GM18909 (cell line): ENCODE results near the gene PPP2R5B.

Experiments used
- ATAC-seq: cut with Tn5 transposase; IDR thresholded peaks from one replicate; pipeline ENCODE4 v1.9.1; 2021; ENCODE audit warnings: mild to moderate bottlenecking; ENCODE audit not compliant: unreplicated experiment, poor library complexity

PPP2R5B gene

GRCh38 chr11:64925536-64926436 lies 1.3 kb downstream of the PPP2R5B start:
- ATAC-seq: no peak

DNA sequence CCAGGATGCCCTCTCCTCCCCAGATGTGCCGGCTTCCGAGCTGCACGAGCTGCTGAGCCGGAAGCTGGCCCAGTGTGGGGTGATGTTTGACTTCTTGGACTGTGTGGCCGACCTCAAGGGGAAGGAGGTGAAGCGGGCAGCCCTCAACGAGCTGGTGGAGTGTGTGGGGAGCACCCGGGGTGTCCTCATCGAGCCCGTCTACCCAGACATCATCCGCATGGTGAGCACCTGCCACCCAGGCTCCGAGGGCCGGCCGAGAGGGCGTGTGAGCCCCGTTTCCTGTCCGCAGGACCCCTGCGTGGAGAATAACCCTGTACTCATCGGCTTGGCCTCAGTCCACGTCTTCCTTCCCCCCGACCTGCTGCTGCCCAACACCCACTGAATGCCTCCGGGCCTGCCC lies 2.2 kb downstream of the PPP2R5B start:
- ATAC-seq: no peak

GRCh38 chr11:64928957-64929356 lies 4.5 kb downstream of the PPP2R5B start:
- ATAC-seq: no peak

- ATAC-seq: no peak
Observed at GRCh38 chr11:64929625-64930024, 5.1 kb downstream of the PPP2R5B start.

DNA sequence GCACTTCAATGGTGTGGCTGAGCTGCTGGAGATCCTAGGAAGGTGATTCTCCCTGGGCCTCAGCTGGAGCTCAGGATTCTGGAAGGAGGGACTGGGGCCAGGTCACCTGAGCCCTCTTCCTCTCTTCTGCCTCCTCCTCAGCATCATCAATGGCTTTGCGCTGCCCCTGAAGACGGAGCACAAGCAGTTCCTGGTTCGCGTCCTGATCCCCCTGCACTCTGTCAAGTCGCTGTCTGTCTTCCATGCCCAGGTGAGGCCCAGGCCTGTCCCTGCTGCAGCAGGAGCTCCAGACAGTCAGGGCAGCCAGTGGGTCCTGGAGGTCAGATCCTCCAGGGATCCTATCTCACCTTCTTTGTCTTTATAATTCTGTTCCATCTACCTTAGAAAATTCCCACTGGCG lies 5.9 kb downstream of the PPP2R5B start:
- no peak for ATAC-seq

DNA sequence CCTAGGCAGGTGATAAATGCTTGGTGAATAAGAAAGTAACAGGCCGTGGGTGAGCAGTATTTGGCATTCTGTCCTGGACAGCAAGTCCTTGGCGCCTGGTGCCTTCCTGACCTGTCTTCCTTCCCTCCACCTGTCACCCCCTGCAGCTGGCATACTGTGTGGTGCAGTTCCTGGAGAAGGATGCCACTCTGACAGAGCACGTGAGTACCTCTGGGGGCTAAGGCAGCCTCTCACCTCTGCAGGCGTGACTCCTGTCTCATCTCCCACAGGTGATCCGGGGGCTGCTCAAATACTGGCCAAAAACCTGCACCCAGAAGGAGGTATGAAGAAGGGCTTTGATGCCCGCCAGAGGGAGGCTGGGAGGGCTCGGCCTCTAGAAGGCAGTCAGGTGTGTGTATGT lies 6.8 kb downstream of the PPP2R5B start:
- ATAC-seq: no peak

GRCh38 chr11:64932324-64932723 lies 7.8 kb downstream of the PPP2R5B start:
- no peak for ATAC-seq

DNA sequence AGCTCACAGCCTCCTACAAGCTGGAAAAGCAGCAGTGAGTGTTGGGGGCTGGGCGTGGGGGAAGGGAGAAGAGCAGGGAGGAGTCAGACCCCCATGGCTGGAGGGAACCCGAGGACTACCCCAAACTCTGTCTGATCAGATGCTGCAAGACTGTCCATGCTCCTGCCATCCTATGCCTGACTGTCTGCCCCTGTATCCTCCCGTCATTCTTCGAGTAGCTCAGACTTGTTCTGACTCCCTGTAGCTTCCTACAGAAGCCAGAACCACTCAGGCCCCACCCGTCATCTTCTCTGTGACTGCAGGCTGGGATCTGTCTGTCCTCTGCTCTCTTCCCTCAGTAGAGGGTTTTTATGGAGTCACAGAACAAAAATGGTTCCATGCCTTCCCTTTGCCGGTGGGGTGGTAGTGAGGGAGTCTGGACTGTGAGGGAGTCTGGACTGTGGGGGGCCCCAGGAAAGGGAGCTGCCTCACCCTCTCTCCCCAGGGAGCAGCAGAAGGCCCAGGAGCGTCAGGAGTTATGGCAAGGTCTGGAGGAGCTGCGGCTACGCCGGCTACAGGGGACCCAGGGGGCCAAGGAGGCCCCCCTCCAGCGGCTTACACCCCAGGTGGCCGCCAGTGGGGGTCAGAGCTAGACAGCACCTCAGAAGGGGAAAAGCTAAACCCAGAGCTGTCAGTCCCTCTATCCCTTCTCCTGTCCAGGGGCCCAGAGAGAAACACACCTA lies 8.9 kb downstream of the PPP2R5B start:
- no peak for ATAC-seq

DNA sequence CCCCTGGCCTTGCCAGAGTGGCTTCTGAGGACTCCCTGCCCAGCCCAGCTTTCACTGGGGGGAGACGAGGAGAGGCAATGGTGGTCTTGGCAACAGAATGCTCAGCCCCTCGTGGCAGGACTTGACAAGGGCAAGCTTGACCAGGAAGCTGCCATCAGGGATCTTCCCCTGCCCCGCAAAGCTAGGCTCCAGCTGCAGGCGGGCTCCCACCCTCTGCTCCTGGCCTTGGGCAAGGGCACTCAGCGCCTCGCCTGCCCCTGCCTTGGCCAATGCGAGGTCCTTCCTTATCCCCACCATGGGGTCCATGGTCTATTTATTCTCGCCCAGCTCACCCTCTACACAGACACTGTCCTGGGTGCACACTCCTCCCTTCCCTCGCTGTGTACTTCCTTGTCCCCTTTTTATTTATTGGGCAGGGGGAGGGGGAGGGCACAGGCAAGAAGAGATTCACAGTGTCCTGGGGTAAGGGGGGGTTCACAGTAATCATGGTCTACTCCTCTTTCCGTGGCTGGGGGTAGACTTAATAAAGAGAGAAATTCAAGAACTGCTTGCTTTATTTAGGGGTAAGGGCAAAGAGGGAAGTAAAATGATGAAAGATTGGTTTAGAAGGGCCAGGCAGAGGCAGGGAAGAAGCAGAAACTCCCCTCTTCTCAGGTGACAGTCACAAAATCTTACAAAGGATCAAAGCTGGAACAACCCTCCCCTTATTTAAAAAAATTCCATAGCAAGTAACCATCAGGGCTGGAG lies 9.6 kb downstream of the PPP2R5B start:
- ATAC-seq: no peak

- no peak for ATAC-seq
Observed at GRCh38 chr11:64934682-64935358, 10.3 kb downstream of the PPP2R5B start.

DNA sequence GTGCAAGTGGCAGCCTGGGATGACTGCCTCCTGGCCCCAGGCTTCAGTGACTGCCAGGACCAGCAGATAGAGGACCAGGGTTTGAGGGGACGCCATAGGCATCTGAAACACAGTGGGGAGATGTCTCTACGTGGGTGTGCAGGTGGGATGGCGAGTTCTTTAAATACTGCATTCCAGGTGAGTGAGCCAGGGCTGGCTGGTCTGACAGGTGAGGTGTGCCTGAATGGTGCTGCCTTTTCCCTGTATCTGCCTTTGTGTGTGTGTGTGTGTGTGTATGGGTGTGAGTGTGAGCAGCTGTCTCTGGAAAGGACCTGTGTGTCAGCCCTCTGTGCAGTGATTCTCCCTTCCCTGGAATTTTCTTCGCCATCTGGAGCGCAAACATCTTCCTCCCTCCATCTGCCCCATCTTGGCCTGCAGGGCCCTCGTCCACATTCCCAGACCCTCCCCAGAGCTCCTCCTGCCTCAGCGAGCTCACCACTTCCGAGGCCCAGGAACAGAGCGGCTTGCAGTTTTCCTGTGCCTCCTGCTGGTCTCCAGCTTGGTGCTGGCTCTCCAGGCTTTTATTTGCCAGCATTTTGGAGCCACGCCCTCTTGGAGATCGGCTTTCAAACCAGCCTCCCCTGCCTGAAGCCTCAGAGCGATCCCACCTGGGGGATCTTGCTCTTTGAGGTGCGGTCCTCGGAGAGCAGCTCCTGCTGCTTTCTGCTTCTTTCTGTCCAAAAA lies 11.0 kb downstream of the PPP2R5B start, which contains the start of gene GPHA2:
TSS of gene GPHA2 (minus strand) at position 535 of the 723 bp plus-strand sequence. CDS start at position 102, 433 bp downstream.
- no peak for ATAC-seq

GRCh38 chr11:64936539-64936938 lies 12.1 kb downstream of the PPP2R5B start:
- no peak for ATAC-seq

- no peak for ATAC-seq
Observed at GRCh38 chr11:64947208-64947814, 22.8 kb downstream of the PPP2R5B start.

DNA sequence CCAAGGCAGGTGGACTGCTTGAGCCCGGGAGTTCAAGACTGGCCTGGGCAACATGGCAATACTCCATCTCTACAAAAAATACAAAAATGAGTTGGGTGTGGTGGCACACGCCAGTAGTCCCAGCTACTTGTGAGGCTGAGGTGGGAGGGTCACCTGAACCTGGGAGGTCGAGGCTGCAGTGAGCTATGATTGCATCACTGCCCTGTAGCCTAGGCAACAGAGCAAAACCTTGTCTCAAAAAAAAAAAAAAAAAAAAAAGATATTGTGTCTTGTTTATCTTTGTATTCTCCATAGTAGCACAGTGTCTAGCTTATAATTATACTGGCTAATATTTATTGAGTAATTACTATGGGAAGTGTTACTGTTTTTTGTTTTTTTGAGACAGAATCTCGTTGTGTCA lies 27.0 kb downstream of the PPP2R5B start:
- ATAC-seq: no peak

- no peak for ATAC-seq
Observed at GRCh38 chr11:64954201-64954600, 29.7 kb downstream of the PPP2R5B start.

GRCh38 chr11:64959498-64959897 lies 35.0 kb downstream of the PPP2R5B start:
- no peak for ATAC-seq

DNA sequence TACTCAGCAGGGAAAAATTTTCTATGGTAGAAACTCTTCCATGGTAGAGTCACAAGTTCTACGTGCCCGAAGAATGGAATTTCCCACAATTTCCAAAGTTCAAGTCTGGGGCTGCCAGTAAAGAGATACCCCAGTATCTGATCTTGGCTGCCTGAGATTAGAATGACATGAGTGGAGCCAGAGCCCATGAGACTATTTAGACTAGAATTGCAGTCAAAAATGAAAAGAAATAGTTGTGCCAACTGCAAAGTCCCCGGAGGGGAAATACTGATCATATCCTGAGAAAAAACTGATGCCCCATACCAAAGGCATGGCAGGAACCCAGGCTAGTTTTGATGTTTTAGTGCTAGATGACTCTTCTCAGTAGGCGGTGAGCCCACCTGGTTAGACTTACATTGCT lies 36.2 kb downstream of the PPP2R5B start:
- no peak for ATAC-seq

DNA sequence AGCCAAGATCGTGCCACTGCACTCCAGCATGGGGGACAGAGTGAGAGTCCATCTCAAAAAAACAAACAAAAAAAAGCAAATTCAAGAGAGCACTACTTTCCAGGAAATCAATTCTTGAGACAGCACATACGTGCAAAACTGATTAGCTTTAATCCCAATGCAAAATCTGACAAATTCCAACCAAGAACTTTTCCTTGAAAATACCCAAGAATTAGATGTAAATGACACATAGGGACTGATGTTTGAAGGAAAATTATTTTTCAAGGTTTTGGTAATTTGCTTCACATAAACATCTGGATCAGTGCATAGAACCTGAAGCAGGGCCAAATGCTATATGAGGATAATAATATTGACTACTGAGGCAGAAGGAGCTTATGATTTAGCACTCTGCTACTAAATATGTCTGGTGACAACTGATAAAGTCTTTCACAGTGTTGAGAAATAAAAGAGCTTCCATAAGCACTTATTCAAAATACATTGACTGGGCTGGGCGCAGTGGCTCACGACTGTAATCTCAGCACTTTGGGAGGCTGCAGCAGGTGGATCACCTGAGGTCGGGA lies 38.7 kb downstream of the PPP2R5B start:
- no peak for ATAC-seq

DNA sequence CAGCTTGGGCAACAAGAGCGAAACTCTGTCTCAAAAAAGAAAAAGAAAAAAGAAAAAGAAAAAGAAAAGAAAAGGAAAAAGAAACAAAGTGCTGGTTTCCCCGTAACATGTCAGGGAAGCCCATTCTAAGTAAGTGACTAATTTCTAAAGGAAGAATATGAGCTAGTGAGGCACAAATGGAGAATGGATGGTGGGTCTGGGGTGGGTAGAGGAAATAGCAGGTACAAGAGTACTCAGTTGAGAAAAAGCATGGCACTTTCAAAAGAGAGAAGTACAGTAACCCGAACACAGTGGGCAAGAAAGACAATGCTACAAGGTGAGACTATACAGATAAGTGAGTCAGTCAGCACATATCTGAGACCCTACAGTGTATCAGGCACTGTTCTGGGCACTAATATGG lies 42.9 kb downstream of the PPP2R5B start:
- ATAC-seq: no peak
